HepG2 (cell line): Measurements from ENCODE around the gene ADGRB3.

ENCODE experiments used
- ATF6 ChIP-seq: sonication (generic); formaldehyde crosslinking; conservative IDR thresholded peaks from 2 replicates; pipeline ENCODE4 v1.4.0; 2020; ENCODE audit warnings: missing genetic modification reagents
- CTCF ChIP-seq: sonication (generic); formaldehyde crosslinking; IDR thresholded peaks from 2 replicates; pipeline ENCODE4 v1.5.0; 2020; ENCODE audit warnings: mild to moderate bottlenecking, missing genetic modification reagents, moderate library complexity
- DPF2 ChIP-seq: sonication (generic); formaldehyde crosslinking; IDR thresholded peaks from 2 replicates; pipeline ENCODE4 v1.4.0; 2020; ENCODE audit warnings: mild to moderate bottlenecking, low read depth, missing genetic modification reagents, borderline replicate concordance
- KAT8 ChIP-seq: IDR thresholded peaks from 2 replicates; pipeline ENCODE4 v1.6.1; 2016; ENCODE audit warnings: missing genetic modification reagents, missing compliant biosample characterization
- MEIS1 ChIP-seq: sonication (generic); formaldehyde crosslinking; IDR thresholded peaks from 2 replicates; pipeline ENCODE4 v1.9.0; 2021; ENCODE audit warnings: mild to moderate bottlenecking, missing genetic modification reagents, moderate library complexity, borderline replicate concordance
- MZF1 ChIP-seq: sonication (generic); formaldehyde crosslinking; IDR thresholded peaks from 2 replicates; pipeline ENCODE4 v1.8.1; 2023; ENCODE audit warnings: mild to moderate bottlenecking, missing genetic modification reagents, borderline replicate concordance
- POLR2G ChIP-seq: fragments of 200-400 bp; formaldehyde crosslinking; IDR thresholded peaks from 2 replicates; pipeline ENCODE4 v1.6.1; 2018; ENCODE audit warnings: mild to moderate bottlenecking, low read depth, low read length, moderate library complexity
- REST ChIP-seq, 2 experiments: IDR thresholded peaks; 2 replicates each; pipeline ENCODE4 v1.6.1; 2011 to 2012; ENCODE audit warnings: low read length in 2 of 2, borderline replicate concordance in 1 of 2, low read depth in 1 of 2, mild to moderate bottlenecking in 1 of 2, moderate library complexity in 1 of 2
- SRF ChIP-seq: IDR thresholded peaks from 2 replicates; pipeline ENCODE4 v1.6.1; 2011; ENCODE audit warnings: mild to moderate bottlenecking, low read depth, low read length, moderate library complexity
- ZNF136 ChIP-seq: sonication (generic); formaldehyde crosslinking; IDR thresholded peaks from 2 replicates; pipeline ENCODE4 v1.8.1; 2022; ENCODE audit warnings: low read depth, mild to moderate bottlenecking, moderate library complexity, missing genetic modification reagents
- ZNF543 ChIP-seq: sonication (generic); formaldehyde crosslinking; IDR thresholded peaks from 2 replicates; pipeline ENCODE4 v1.4.0; 2020; ENCODE audit warnings: mild to moderate bottlenecking, missing genetic modification reagents
- TF ChIP-seq, protein P1 (sequence below): sonication (generic); formaldehyde crosslinking; IDR thresholded peaks from 2 replicates; pipeline ENCODE4 v1.9.0; 2021; ENCODE audit warnings: missing genetic modification reagents, borderline replicate concordance
- TF ChIP-seq, protein P2 (sequence below): sonication (generic); formaldehyde crosslinking; IDR thresholded peaks from 2 replicates; pipeline ENCODE4 v1.5.0; 2020; ENCODE audit warnings: missing genetic modification reagents

- no peak for TF ChIP-seq CTCF
- TF ChIP-seq ZNF136 (CRISPR knock-in tag) = no peak
- TF ChIP-seq SRF = no peak
- TF ChIP-seq, protein P1, sequence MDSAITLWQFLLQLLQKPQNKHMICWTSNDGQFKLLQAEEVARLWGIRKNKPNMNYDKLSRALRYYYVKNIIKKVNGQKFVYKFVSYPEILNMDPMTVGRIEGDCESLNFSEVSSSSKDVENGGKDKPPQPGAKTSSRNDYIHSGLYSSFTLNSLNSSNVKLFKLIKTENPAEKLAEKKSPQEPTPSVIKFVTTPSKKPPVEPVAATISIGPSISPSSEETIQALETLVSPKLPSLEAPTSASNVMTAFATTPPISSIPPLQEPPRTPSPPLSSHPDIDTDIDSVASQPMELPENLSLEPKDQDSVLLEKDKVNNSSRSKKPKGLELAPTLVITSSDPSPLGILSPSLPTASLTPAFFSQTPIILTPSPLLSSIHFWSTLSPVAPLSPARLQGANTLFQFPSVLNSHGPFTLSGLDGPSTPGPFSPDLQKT (CRISPR knock-in tag) = no peak
- TF ChIP-seq, protein P2, sequence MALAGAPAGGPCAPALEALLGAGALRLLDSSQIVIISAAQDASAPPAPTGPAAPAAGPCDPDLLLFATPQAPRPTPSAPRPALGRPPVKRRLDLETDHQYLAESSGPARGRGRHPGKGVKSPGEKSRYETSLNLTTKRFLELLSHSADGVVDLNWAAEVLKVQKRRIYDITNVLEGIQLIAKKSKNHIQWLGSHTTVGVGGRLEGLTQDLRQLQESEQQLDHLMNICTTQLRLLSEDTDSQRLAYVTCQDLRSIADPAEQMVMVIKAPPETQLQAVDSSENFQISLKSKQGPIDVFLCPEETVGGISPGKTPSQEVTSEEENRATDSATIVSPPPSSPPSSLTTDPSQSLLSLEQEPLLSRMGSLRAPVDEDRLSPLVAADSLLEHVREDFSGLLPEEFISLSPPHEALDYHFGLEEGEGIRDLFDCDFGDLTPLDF (CRISPR knock-in tag) = no peak
- TF ChIP-seq POLR2G = no peak
- no peak for TF ChIP-seq ZNF543 (CRISPR knock-in tag)
- TF ChIP-seq REST (IDR thresholded peaks at IDR 0.05; ENCODE audit: borderline replicate concordance in 1 of 2, low read depth in 1 of 2, low read length in 2 of 2) = no peak
- TF ChIP-seq ATF6 (CRISPR knock-in tag) = no peak
- TF ChIP-seq KAT8 (CRISPR knock-in tag) = no peak
- no peak for TF ChIP-seq MEIS1 (CRISPR knock-in tag)
- TF ChIP-seq DPF2 = no peak
- TF ChIP-seq MZF1 (CRISPR knock-in tag) = no peak
These were observed 628.2 kb downstream of the ADGRB3 start for GRCh38 chr6:69263297-69263696.
